Measurements from ENCODE around the gene ERCC3.

GRCh38 chr2:127228102-127228501, 65.8 kb downstream of the ERCC3 start:
- TF ChIP-seq CTCF (IDR thresholded peaks at IDR 0.05) (no peak), POLR2A (IDR thresholded peaks at IDR 0.05) (no peak), POLR2AphosphoS5 (IDR thresholded peaks at IDR 0.05; ENCODE audit: insufficient read depth in 1 of 2, low read depth in 1 of 2) (no peak)
